Breast epithelium (tissue), 3 donors: ENCODE results near the gene TRPV6.

Experiments
- POLR2A ChIP-seq: fragments of 450-650 bp; IDR thresholded peaks from one replicate; pipeline ENCODE4 v1.6.1; 2016; ENCODE audit warnings: antibody characterized with exemption, mild to moderate bottlenecking, moderate library complexity
- POLR2AphosphoS5 ChIP-seq, 3 donors: sonication (generic); formaldehyde crosslinking; IDR thresholded peaks; one replicate each; pipeline ENCODE4 v1.6.1; 2017; ENCODE audit warnings: antibody characterized with exemption in 3 of 3
- TF ChIP-seq, protein P1 (sequence below), 3 donors: fragments of 450-650 bp; IDR thresholded peaks; one replicate each; pipeline ENCODE4 v1.5.1; 2016 to 2017; ENCODE audit warnings: antibody characterized with exemption in 3 of 3, mild to moderate bottlenecking in 3 of 3, moderate library complexity in 3 of 3

DNA sequence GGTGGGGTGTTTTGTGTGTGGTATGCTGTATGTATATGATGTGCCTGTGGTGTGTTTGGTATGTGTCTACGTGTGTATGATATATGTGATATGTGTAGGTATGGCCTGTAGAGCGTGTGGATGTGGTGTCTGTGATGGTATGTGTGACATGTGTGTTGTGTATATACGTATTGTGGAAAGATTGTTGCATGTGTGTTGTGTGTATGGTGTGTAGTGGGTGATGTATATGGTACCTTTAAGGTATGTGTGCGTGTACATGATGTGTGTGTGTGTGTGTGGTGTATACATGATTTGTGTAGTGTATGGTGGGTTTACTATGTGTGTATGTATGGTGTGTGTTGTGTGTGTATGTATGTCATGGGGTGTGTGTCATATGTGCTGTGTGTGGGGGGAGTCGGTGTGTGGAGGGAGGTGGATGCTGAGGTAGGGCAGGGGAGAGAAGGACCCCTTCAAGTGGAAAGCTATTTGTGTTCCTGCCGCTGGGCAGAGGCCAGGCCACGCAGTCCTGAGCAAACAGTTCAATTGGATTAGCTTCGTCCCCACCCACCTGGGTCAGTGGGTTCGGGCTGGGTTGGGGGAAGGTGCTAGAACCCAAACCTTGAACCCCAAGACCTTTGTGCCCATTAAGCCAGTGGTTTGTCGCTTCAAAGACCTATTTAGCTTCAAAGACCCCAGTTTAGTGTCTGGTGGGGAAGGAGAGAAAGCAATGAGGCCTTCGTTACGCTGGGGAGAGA lies 1.9 kb upstream of the TRPV6 start:
- TF ChIP-seq, protein P1, sequence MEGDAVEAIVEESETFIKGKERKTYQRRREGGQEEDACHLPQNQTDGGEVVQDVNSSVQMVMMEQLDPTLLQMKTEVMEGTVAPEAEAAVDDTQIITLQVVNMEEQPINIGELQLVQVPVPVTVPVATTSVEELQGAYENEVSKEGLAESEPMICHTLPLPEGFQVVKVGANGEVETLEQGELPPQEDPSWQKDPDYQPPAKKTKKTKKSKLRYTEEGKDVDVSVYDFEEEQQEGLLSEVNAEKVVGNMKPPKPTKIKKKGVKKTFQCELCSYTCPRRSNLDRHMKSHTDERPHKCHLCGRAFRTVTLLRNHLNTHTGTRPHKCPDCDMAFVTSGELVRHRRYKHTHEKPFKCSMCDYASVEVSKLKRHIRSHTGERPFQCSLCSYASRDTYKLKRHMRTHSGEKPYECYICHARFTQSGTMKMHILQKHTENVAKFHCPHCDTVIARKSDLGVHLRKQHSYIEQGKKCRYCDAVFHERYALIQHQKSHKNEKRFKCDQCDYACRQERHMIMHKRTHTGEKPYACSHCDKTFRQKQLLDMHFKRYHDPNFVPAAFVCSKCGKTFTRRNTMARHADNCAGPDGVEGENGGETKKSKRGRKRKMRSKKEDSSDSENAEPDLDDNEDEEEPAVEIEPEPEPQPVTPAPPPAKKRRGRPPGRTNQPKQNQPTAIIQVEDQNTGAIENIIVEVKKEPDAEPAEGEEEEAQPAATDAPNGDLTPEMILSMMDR (IDR thresholded peaks at IDR 0.05) = no peak
- TF ChIP-seq POLR2A (no peak), POLR2AphosphoS5 (IDR thresholded peaks at IDR 0.05) (no peak)
